Measurements from ENCODE around the gene ZC3HAV1. TPM values are rescaled to one million over a fixed set of nuclear protein-coding genes. Genes with fewer than 3 reads are reported as not detected.

ZC3HAV1 gene
- total and polyA plus RNA-seq, 8 donors: 3.6 to 18.5 (median 10.1) TPM

- DNase-seq: peak in 5 of 6 donors; percentile 14 to 57 (median 36)
- no peak overlapping the region for H3K4me3 ChIP-seq
- no peaks in the 10 kb centered on the region for H3K36me3 ChIP-seq
- intact Hi-C loops (cut with DNase I): no loop called here
- no peaks in the 10 kb centered on the region for H3K9me3 ChIP-seq
- peak in 3 of 4 donors; percentile 18 to 29 (median 27) for TF ChIP-seq CTCF (IDR thresholded peaks at IDR 0.05)
- no peaks in the 10 kb centered on the region for H3K27me3 ChIP-seq
- no peaks in the 10 kb centered on the region for H3K4me1 ChIP-seq
- FAIRE-seq: no peak
- peak; percentile 60 to 95 (median 91) for ATAC-seq
- H3K27ac ChIP-seq: no peak overlapping the region
- 20 to 23% methylated on average over 7 of the region's 7 CpGs for WGBS, 2 donors
These were observed 92.5 kb downstream of the ZC3HAV1 start for GRCh38 chr7:139016931-139017511.

- no peaks in the 10 kb centered on the region for H3K4me1 ChIP-seq
- TF ChIP-seq CTCF (IDR thresholded peaks at IDR 0.05): no peak
These were observed 98.1 kb downstream of the ZC3HAV1 start for GRCh38 chr7:139011373-139011772.

GRCh38 chr7:139004321-139005090 lies 105.0 kb downstream of the ZC3HAV1 start:
- DNase-seq (no peak), ATAC-seq (no peak), FAIRE-seq (no peak)
- H3K9me3 ChIP-seq: peaks cover 0 to 4% (median 0%) of the 10 kb centered on the region in 4 donors
- no peaks in the 10 kb centered on the region for H3K27me3 ChIP-seq
- TF ChIP-seq CTCF (IDR thresholded peaks at IDR 0.05): no peak
- H3K27ac ChIP-seq: no peak overlapping the region
- intact Hi-C loops (cut with DNase I): no loop called here
- no peak overlapping the region for H3K4me3 ChIP-seq
- no peaks in the 10 kb centered on the region for H3K4me1 ChIP-seq
- no peaks in the 10 kb centered on the region for H3K36me3 ChIP-seq

More at GRCh38 chr7:139011373-139011772, 98.1 kb downstream of the ZC3HAV1 start:
- no peaks in the 10 kb centered on the region for H3K27me3 ChIP-seq
- H3K36me3 ChIP-seq: no peaks in the 10 kb centered on the region
- 87 to 88% methylated on average over 3 of the region's 3 CpGs for WGBS, 2 donors
- ATAC-seq: no peak
- no peaks in the 10 kb centered on the region for H3K9me3 ChIP-seq
- no peak overlapping the region for H3K4me3 ChIP-seq
- no peak for DNase-seq
- FAIRE-seq: no peak
- no peak overlapping the region for H3K27ac ChIP-seq
- intact Hi-C loops (cut with DNase I): no loop called here

- DNase-seq: no peak
- intact Hi-C loops (cut with DNase I): no loop called here
- Histone ChIP-seq H3K27me3 (no peaks in the 10 kb centered on the region), H3K4me1 (no peaks in the 10 kb centered on the region), H3K36me3 (no peaks in the 10 kb centered on the region), H3K27ac (no peak overlapping the region), H3K4me3 (no peak overlapping the region), H3K9me3 (peaks cover 0 to 4% (median 0%) of the 10 kb centered on the region in 4 donors)
- WGBS, 2 donors: 86 to 95% methylated on average over 3 of the region's 3 CpGs
- FAIRE-seq: no peak
- no peak for TF ChIP-seq CTCF (IDR thresholded peaks at IDR 0.05)
- no peak for ATAC-seq
These were observed 110.1 kb downstream of the ZC3HAV1 start for GRCh38 chr7:138999414-138999813.

Other genes with a start within 250 kb of the ZC3HAV1 start
- gene KIAA1549, start 128.3 kb downstream of the ZC3HAV1 start, total RNA-seq: 1 to 10 TPM; 5.1 to 8.0 (median 7.4) TPM
- 1 to 10 TPM; 1.9 to 3.6 TPM for gene KIAA1549, start 128.3 kb downstream of the ZC3HAV1 start, polyA plus RNA-seq
- gene ZC3HAV1L, start 73.7 kb downstream of the ZC3HAV1 start, total RNA-seq: 1 to 10 TPM; 1.2 to 5.7 (median 2.7) TPM
- gene ZC3HAV1L, start 73.7 kb downstream of the ZC3HAV1 start, polyA plus RNA-seq: under 1 TPM; 0.87 to 0.99 TPM
- gene UBN2, start 121.5 kb upstream of the ZC3HAV1 start, total RNA-seq: 10 to 100 TPM; 11.5 to 20.3 (median 16.6) TPM
- gene UBN2, start 121.5 kb upstream of the ZC3HAV1 start, polyA plus RNA-seq: 1 to 10 TPM; 2.9 to 3.4 TPM
- 10 to 100 TPM in 1 of 6 donors, 1 to 10 TPM in 5; 6.8 to 13.0 (median 7.9) TPM for gene FMC1, start 231.6 kb upstream of the ZC3HAV1 start, total RNA-seq
- gene FMC1, start 231.6 kb upstream of the ZC3HAV1 start, polyA plus RNA-seq: 10 to 100 TPM; 16.6 to 23.6 TPM